Nephron (organoid): ENCODE data around the gene TTC34.

Experiments
- H3K27ac Mint-ChIP-seq, 3 experiments: 2 replicates each; pipeline ENCODE4 v1.8.0; 2020; ENCODE audit warnings: mixed read lengths in 3 of 3, mild to moderate bottlenecking in 2 of 3, moderate library complexity in 1 of 3
- H3K27me3 Mint-ChIP-seq: 2 replicates; pipeline ENCODE4 v1.8.0; 2021; ENCODE audit warnings: low read depth, mild to moderate bottlenecking, moderate library complexity, mixed read lengths
- H3K36me3 Mint-ChIP-seq: 2 replicates; pipeline ENCODE4 v1.8.0; 2020; ENCODE audit warnings: low read depth, mixed read lengths
- H3K4me1 Mint-ChIP-seq: 2 replicates; pipeline ENCODE4 v1.8.0; 2020; ENCODE audit warnings: mixed read lengths
- H3K4me3 Mint-ChIP-seq, 3 experiments: 2 replicates each; pipeline ENCODE4 v1.8.0; 2020; ENCODE audit warnings: mild to moderate bottlenecking in 3 of 3, mixed read lengths in 3 of 3, moderate library complexity in 2 of 3
- H3K9me3 Mint-ChIP-seq: 2 replicates; pipeline ENCODE4 v1.8.0; 2020; ENCODE audit warnings: mixed read lengths
- CTCF ChIP-seq, 3 experiments: fragments of 200-600 bp; sonication (generic); IDR thresholded peaks; one replicate each; pipeline ENCODE4 v1.5.0; 2021; ENCODE audit warnings: antibody characterized with exemption in 3 of 3; ENCODE audit not compliant: unreplicated experiment in 3 of 3

TTC34 gene

DNA sequence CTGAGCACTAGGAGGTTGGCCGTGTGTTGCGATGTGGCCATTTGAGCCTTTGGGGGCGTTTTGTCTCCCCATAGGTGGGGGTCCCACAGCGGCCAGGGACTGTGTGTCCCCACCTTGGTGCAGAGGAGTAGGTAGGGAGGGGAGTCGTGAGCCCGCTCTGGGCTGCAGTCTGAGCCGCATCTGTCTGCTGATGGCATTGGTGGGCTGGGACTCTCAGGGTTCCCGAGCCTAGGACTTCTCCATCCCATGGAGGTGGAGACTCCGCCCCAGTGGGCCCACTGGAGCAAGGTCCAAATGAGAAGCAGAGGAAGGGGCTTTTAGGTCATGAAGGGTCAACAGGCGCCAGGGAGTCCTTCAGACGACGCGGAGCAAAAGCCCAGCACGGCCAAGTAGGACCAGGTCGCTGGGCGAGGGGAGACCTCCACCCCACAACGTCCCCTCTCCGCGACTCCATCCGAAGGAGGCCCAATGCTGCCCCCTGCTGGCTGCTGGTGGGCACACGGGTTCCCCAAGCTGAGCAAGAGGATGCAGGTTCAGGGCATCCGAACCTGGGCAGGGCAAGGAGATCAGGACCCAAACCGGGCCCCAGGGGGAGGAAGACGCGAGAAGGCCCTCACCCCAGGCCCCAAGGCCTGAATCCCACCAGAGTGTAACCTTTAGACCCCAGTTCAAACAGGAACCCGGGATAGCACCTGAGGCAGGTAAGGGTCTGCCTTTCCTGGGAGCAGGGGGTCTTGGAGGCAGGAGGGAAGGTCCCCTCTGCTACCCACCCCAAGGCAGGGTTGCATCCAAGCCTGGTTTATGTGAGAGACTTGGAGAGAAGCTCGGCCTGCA lies 14.9 kb downstream of the TTC34 start:
- Mint-ChIP-seq H3K36me3 (peaks cover 5% of the 10 kb centered on the region), H3K9me3 (peaks cover 35% of the 10 kb centered on the region), H3K27ac (no peak overlapping the region), H3K27me3 (no peaks in the 10 kb centered on the region), H3K4me3 (no peak overlapping the region), H3K4me1 (no peaks in the 10 kb centered on the region)
- peak; percentile 23 to 40 (median 36) for TF ChIP-seq CTCF (IDR thresholded peaks at IDR 0.05; ENCODE audit: unreplicated experiment in 3 of 3)

DNA sequence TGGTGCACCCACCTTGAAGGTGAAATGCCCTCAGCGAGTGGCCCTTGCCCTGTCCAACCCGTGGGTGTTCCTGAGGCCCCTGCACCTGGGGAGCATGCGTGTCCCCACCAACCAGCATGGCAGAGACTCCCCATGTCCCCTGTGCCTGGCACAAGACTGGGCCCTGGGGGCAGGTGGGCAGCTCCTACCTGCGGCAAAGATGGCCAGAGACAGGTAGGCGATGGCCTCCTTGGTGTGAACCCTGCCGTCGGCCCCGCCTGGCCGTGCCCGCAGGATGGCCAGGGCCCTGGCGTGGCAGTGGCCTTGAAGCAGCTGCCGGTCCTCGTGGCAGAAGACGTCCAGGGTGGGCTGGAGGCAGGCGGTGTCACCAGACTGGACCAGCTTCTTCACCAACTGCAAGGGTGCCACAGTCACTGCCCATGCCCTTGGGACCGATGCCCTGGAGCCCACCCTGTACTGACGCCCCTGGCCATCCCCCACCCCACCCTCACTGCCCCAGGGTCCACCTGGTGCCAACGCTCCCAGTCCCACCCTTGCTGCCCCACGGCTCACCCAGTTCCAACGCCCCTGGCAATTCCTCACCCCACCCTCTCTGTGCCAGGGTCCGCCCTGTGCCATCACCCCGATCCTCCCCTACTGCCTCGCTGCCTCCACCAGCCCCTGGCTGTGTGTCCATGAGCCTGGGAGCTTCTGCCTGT lies 15.7 kb downstream of the TTC34 start:
- no peaks in the 10 kb centered on the region for H3K4me1 Mint-ChIP-seq
- H3K27me3 Mint-ChIP-seq: no peaks in the 10 kb centered on the region
- TF ChIP-seq CTCF (IDR thresholded peaks at IDR 0.05; ENCODE audit: unreplicated experiment in 3 of 3): no peak
- H3K9me3 Mint-ChIP-seq: peaks cover 37% of the 10 kb centered on the region
- H3K4me3 Mint-ChIP-seq: no peak overlapping the region
- no peak overlapping the region for H3K27ac Mint-ChIP-seq
- peaks cover 5% of the 10 kb centered on the region for H3K36me3 Mint-ChIP-seq

GRCh38 chr1:2784854-2785630 lies 16.5 kb downstream of the TTC34 start:
- no peaks in the 10 kb centered on the region for H3K27me3 Mint-ChIP-seq
- H3K9me3 Mint-ChIP-seq: peaks cover 34% of the 10 kb centered on the region
- TF ChIP-seq CTCF (IDR thresholded peaks at IDR 0.05; ENCODE audit: unreplicated experiment in 3 of 3): no peak
- no peak overlapping the region for H3K27ac Mint-ChIP-seq
- no peak overlapping the region for H3K4me3 Mint-ChIP-seq
- peaks cover 5% of the 10 kb centered on the region for H3K36me3 Mint-ChIP-seq
- H3K4me1 Mint-ChIP-seq: no peaks in the 10 kb centered on the region

GRCh38 chr1:2783435-2784397 lies 17.8 kb downstream of the TTC34 start:
- Mint-ChIP-seq H3K27ac (no peak overlapping the region), H3K4me3 (no peak overlapping the region), H3K9me3 (peaks cover 38% of the 10 kb centered on the region), H3K27me3 (peaks cover 2% of the 10 kb centered on the region), H3K4me1 (no peaks in the 10 kb centered on the region), H3K36me3 (peaks cover 5% of the 10 kb centered on the region)
- TF ChIP-seq CTCF (IDR thresholded peaks at IDR 0.05; ENCODE audit: unreplicated experiment in 3 of 3): no peak

GRCh38 chr1:2783069-2783434 lies 18.4 kb downstream of the TTC34 start:
- Mint-ChIP-seq H3K27ac (no peak overlapping the region), H3K27me3 (peaks cover 5% of the 10 kb centered on the region), H3K4me1 (no peaks in the 10 kb centered on the region), H3K9me3 (peaks cover 37% of the 10 kb centered on the region), H3K36me3 (peaks cover 1% of the 10 kb centered on the region), H3K4me3 (no peak overlapping the region)
- no peak for TF ChIP-seq CTCF (IDR thresholded peaks at IDR 0.05; ENCODE audit: unreplicated experiment in 3 of 3)
